MM.1S (cell line): ENCODE results near the gene GABBR1.

Source experiments
- DNase-seq: peaks from one replicate; pipeline ENCODE4 v3.0.0-alpha.2; 2015
- H2AFZ ChIP-seq: fragments of 300-600 bp; sonication (generic); 2 replicates; pipeline ENCODE4 v1.6.0; 2016; ENCODE audit warnings: antibody characterized with exemption, low read length
- H3F3A ChIP-seq: fragments of 300-600 bp; sonication (generic); 2 replicates; pipeline ENCODE4 v1.6.1; 2016; ENCODE audit warnings: mild to moderate bottlenecking, antibody characterized with exemption, low read length, moderate library complexity, mixed read lengths; ENCODE audit not compliant: insufficient read depth
- H3K27ac ChIP-seq: fragments of 300-600 bp; sonication (generic); 2 replicates; pipeline ENCODE4 v1.5.1; 2016; ENCODE audit warnings: mild to moderate bottlenecking, low read length
- H3K27me3 ChIP-seq: fragments of 300-600 bp; sonication (generic); replicated peaks from 2 replicates; pipeline ENCODE4 v1.6.0; 2016; ENCODE audit warnings: low read length; ENCODE audit not compliant: insufficient read depth
- H3K36me3 ChIP-seq: fragments of 300-600 bp; sonication (generic); replicated peaks from 2 replicates; pipeline ENCODE4 v1.6.1; 2016; ENCODE audit warnings: mild to moderate bottlenecking, low read length, mixed read lengths; ENCODE audit not compliant: insufficient read depth
- H3K4me1 ChIP-seq: fragments of 300-600 bp; sonication (generic); 2 replicates; pipeline ENCODE4 v1.6.1; 2016; ENCODE audit warnings: low read length, mixed read lengths
- H3K4me2 ChIP-seq: fragments of 300-600 bp; sonication (generic); 2 replicates; pipeline ENCODE4 v1.6.0; 2016; ENCODE audit warnings: low read depth, low read length
- H3K4me3 ChIP-seq: fragments of 300-600 bp; sonication (generic); 2 replicates; pipeline ENCODE4 v1.5.1; 2016; ENCODE audit warnings: low read length, mixed read lengths
- H3K79me2 ChIP-seq: fragments of 300-600 bp; sonication (generic); 2 replicates; pipeline ENCODE4 v1.6.1; 2016; ENCODE audit warnings: mixed run types, low read length, mixed read lengths
- H3K9ac ChIP-seq: fragments of 300-600 bp; sonication (generic); 2 replicates; pipeline ENCODE4 v1.6.1; 2016; ENCODE audit warnings: low read length, mixed read lengths
- H3K9me2 ChIP-seq: fragments of 300-600 bp; sonication (generic); replicated peaks from 2 replicates; pipeline ENCODE4 v1.6.1; 2016; ENCODE audit warnings: mild to moderate bottlenecking, low read length, mixed read lengths; ENCODE audit not compliant: insufficient read depth
- H3K9me3 ChIP-seq: fragments of 300-600 bp; sonication (generic); replicated peaks from 2 replicates; pipeline ENCODE4 v1.6.1; 2016; ENCODE audit warnings: mild to moderate bottlenecking, low read length, mixed read lengths; ENCODE audit not compliant: insufficient read depth
- H4K20me1 ChIP-seq: fragments of 300-600 bp; sonication (generic); 2 replicates; pipeline ENCODE4 v1.6.1; 2016; ENCODE audit warnings: mild to moderate bottlenecking, low read length, moderate library complexity, mixed read lengths; ENCODE audit not compliant: insufficient read depth
- EZH2 ChIP-seq: fragments of 300-600 bp; sonication (generic); optimal IDR thresholded peaks from 2 replicates; pipeline ENCODE3; 2017; ENCODE audit warnings: low read depth, mild to moderate bottlenecking, antibody characterized with exemption, low read length, mixed read lengths
- EZH2phosphoT487 ChIP-seq: fragments of 300-600 bp; sonication (generic); IDR thresholded peaks from 2 replicates; pipeline ENCODE4 v1.6.1; 2018; ENCODE audit warnings: antibody characterized with exemption, low read length
- TF ChIP-seq, protein P1 (sequence below): fragments of 300-600 bp; sonication (generic); IDR thresholded peaks from 2 replicates; pipeline ENCODE4 v1.5.1; 2016; ENCODE audit warnings: antibody characterized with exemption, low read length, mixed read lengths

GABBR1 gene

GRCh38 chr6:29603456-29603855, 29.5 kb downstream of the GABBR1 start:
- H3K9ac ChIP-seq = no peak overlapping the region
- no peak overlapping the region for H3K4me3 ChIP-seq
- no peaks in the 10 kb centered on the region for H3K9me2 ChIP-seq
- no peak overlapping the region for H3K27ac ChIP-seq
- no peaks in the 10 kb centered on the region for H3K36me3 ChIP-seq
- DNase-seq = no peak
- no peaks in the 10 kb centered on the region for H3K27me3 ChIP-seq
- H3K79me2 ChIP-seq = no peaks in the 10 kb centered on the region
- no peaks in the 10 kb centered on the region for H4K20me1 ChIP-seq
- H3K4me1 ChIP-seq = no peaks in the 10 kb centered on the region
- H3F3A ChIP-seq = no peaks in the 10 kb centered on the region
- no peaks in the 10 kb centered on the region for H3K9me3 ChIP-seq
- TF ChIP-seq, protein P1, sequence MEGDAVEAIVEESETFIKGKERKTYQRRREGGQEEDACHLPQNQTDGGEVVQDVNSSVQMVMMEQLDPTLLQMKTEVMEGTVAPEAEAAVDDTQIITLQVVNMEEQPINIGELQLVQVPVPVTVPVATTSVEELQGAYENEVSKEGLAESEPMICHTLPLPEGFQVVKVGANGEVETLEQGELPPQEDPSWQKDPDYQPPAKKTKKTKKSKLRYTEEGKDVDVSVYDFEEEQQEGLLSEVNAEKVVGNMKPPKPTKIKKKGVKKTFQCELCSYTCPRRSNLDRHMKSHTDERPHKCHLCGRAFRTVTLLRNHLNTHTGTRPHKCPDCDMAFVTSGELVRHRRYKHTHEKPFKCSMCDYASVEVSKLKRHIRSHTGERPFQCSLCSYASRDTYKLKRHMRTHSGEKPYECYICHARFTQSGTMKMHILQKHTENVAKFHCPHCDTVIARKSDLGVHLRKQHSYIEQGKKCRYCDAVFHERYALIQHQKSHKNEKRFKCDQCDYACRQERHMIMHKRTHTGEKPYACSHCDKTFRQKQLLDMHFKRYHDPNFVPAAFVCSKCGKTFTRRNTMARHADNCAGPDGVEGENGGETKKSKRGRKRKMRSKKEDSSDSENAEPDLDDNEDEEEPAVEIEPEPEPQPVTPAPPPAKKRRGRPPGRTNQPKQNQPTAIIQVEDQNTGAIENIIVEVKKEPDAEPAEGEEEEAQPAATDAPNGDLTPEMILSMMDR = no peak
- TF ChIP-seq EZH2phosphoT487 (no peak), EZH2 (no peak)
- no peak overlapping the region for H2AFZ ChIP-seq
- no peak overlapping the region for H3K4me2 ChIP-seq

- Histone ChIP-seq H4K20me1 (no peaks in the 10 kb centered on the region), H3K27me3 (no peaks in the 10 kb centered on the region), H3K4me1 (no peaks in the 10 kb centered on the region), H3K9ac (no peak overlapping the region), H3K79me2 (no peaks in the 10 kb centered on the region), H3K9me2 (no peaks in the 10 kb centered on the region), H3K36me3 (no peaks in the 10 kb centered on the region), H3K9me3 (no peaks in the 10 kb centered on the region), H3F3A (no peaks in the 10 kb centered on the region), H3K27ac (no peak overlapping the region), H2AFZ (no peak overlapping the region), H3K4me3 (no peak overlapping the region), H3K4me2 (no peak overlapping the region)
- peak; percentile 12 for DNase-seq
- TF ChIP-seq EZH2 = no peak
- TF ChIP-seq, protein P1 = no peak; the same call in 1 of the 2 replicates
- TF ChIP-seq EZH2phosphoT487 = no peak
Observed at GRCh38 chr6:29602564-29603361, 30.2 kb downstream of the GABBR1 start.

- Histone ChIP-seq H3K4me1 (no peaks in the 10 kb centered on the region), H3K4me2 (no peak overlapping the region), H3F3A (no peaks in the 10 kb centered on the region), H3K9me2 (no peaks in the 10 kb centered on the region), H3K27me3 (no peaks in the 10 kb centered on the region), H3K4me3 (no peak overlapping the region), H4K20me1 (no peaks in the 10 kb centered on the region), H3K36me3 (no peaks in the 10 kb centered on the region), H3K9ac (no peak overlapping the region), H3K27ac (no peak overlapping the region), H3K9me3 (no peaks in the 10 kb centered on the region), H2AFZ (no peak overlapping the region), H3K79me2 (no peaks in the 10 kb centered on the region)
- TF ChIP-seq EZH2phosphoT487 (no peak), EZH2 (no peak)
- TF ChIP-seq, protein P1 = no peak
- no peak for DNase-seq
Observed at GRCh38 chr6:29598172-29598747, 34.7 kb downstream of the GABBR1 start.
